GM19468 (cell line): ENCODE results near the gene CPXM2.

ENCODE experiments used
- ATAC-seq: cut with Tn5 transposase; IDR thresholded peaks from one replicate; pipeline ENCODE4 v1.9.1; 2021; ENCODE audit warnings: mild to moderate bottlenecking, moderate library complexity, moderate number of reproducible peaks; ENCODE audit not compliant: unreplicated experiment; ENCODE audit errors: extremely low read depth

CPXM2 gene

GRCh38 chr10:123891144-123892071 lies at the start of gene CPXM2:
Gene CPXM2, minus strand, starts transcription at chr10:123891807. Its CDS starts 148 bp downstream, at chr10:123891659.
- no peak for ATAC-seq

- no peak for ATAC-seq
Measured at GRCh38 chr10:123939591-123939990, 48.0 kb upstream of the CPXM2 start.

GRCh38 chr10:123938890-123939289 lies 47.3 kb upstream of the CPXM2 start:
- no peak for ATAC-seq

GRCh38 chr10:123936426-123936825 lies 44.8 kb upstream of the CPXM2 start:
- no peak for ATAC-seq

GRCh38 chr10:123935680-123936079 lies 44.1 kb upstream of the CPXM2 start:
- no peak for ATAC-seq

GRCh38 chr10:123934846-123935245 lies 43.2 kb upstream of the CPXM2 start:
- no peak for ATAC-seq

DNA sequence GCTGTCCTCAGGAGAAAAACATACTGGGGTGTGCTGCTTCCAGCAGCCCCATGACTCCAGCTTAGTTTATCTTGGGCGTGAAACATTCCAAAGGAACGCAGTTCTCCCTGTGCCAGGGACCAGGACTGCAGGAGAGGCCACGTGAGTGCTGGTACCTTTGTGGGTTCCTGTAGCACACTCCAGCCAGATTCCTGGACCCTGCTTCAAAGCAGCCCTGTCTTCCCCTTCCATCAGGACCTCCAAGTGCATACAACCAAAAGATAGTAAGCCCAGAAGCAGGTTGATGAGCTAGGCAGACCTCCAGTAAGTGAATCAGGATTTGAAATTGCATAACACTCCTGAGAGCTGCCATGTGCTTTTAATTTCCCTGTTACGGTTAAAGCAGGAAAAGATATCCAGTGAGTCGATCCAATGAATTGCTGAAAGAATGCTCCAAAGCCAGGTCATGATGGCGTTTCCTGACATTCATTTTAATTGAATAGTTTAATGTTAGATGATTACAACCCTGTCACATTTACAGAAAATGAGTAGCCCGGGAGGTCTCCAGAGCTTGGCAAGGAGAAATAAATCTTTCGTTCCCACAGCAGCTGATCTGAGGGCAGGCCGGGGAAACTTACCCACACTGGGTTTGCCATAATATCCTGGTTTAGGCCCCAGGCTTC lies 38.9 kb upstream of the CPXM2 start:
- no peak for ATAC-seq

DNA sequence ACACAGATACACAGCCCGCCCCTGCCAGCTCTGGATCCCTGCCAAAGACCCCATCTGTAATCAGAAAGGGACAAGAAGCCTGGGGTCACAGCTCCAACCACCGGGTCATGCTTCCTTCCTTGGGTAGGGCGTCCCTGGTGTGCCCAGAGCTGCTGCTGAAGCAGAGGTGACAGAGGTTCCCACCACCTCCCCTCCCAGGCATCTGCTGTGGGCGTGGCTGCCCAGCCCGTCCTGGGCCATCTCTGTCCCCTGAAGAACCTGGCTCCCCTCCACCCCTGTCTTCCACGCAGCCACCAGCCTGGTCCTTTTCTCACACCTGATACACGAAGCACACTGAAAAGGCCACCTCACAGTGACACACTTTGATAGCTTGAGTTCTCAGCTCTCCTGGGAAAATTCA lies 38.2 kb upstream of the CPXM2 start:
- no peak for ATAC-seq

DNA sequence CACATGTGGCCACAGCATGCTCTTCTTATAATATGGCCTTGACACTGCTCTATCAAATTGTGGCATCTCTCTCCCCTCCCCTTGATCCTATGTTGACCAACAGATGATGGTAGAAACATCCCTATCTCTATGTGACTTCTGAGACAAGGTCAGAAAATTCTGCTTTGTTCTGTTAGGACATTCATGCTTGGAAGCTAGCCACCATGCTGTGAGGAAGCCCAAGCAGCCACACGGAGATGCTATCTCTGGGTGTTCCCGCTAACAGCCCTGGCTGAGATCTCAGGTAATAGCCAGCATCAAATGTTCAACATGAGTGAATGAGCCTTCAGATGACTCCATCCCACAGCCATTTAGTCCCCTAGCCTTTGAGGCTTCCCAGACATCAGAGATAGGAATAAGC lies 36.8 kb upstream of the CPXM2 start:
- ATAC-seq = no peak

- no peak for ATAC-seq
Measured at GRCh38 chr10:123926401-123927264, 35.0 kb upstream of the CPXM2 start.

DNA sequence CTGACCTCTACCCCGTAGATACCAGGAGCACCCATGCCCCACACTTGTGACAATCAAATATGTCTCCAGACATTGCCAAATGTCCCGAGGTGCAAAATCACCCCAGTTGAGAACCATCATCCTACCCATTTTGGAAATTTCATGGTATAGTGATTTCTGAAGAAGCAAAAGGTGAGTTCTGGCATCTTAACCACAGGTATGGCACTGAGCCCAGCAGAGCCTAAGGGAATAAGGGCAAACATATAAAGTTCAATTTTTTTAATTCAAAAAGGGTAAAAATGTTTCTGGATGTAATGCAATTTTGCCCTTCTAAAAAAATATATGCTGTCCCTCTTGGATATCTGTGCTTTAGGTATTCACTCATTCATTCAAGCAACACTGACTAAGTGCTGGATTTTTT lies 30.5 kb upstream of the CPXM2 start:
- ATAC-seq = no peak

DNA sequence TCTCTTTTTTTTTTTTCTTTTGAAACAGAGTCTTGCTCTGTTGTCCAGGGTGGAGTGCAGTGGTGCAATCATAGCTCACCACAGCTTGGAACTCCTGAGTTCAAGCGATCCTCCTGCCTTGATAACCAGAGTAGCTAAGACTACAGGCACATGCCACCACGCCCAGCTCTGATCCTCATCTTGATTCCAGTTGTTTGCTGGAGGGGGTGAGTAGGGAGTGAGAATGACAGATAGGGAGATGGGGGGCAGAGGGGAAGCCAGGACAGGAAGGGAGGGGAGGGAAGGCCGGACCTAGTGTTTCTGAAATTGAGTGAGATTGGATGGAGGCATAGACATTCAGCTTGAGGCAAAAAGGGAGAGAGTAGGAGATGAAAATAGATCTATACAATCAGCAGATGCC lies 25.2 kb upstream of the CPXM2 start:
- no peak for ATAC-seq

DNA sequence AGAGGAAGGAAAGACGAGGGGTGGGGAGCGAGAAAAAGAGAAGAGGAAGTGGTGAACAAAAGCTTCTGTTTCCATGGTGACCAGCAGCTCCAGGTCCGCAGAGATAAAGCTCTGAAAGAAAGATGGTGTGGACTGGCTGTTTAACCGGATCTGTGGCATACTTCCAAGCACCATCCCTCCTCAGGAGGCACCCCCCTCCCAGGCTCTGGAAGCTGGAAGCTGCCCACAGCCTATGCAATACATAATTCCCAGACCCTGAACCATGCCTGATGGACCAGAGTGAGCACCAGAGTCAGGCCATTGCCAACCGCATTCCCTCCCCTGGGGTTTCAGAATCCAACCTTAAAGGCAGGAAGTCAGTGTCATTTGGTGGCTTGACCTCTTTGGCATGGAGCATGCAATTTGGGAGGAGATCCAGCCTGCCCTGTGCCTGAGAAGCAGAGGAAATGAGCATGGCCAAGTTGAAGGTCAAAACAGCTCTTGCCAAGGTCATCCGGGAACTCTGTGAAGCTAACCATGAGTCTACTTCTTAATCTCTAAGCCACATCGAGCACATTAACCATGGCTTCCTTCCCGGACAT lies 22.2 kb upstream of the CPXM2 start:
- no peak for ATAC-seq

GRCh38 chr10:123912871-123913270 lies 21.3 kb upstream of the CPXM2 start:
- ATAC-seq = no peak

- ATAC-seq = no peak
Measured at GRCh38 chr10:123912466-123912865, 20.9 kb upstream of the CPXM2 start.

DNA sequence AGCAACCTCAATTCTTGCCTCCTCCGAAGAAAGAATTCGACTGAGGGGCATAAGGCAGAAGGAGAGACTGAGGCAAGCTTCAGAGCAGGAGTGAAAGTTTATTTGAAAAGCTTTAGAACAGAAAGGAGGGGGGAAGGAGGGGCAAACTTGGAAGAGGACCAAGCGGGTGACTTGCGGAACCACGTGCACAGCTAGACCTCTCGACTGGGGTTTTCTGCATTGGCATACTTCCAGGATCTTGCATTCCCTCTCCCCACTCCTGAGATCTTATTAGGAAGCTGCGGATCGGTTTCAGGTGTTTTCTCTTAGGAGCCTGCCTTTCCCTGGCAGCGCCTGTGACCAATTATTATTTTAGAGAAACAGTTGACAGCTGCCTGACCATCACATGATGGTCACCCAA lies 20.3 kb upstream of the CPXM2 start:
- no peak for ATAC-seq

- no peak for ATAC-seq
Measured at GRCh38 chr10:123909866-123910265, 18.3 kb upstream of the CPXM2 start.

DNA sequence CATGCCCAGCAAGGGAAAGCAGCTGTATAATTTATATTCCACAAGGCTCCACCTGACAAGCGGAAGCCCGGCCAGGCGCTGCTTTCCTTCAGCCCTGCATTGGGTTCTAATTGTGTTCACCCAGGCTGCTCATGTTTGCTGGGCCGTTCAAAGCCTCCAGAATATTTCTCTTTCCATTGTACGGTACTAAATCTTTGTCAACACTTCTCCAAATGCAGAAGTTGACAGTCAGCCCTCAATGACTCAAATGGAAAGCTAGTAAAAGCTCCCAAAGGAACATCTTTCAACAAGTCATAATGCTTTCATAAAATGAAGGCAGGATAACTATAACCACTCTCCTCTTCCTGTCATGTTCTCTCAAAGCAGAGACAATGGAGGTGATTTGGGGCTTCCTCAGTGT lies 17.8 kb upstream of the CPXM2 start:
- ATAC-seq = no peak

GRCh38 chr10:123908379-123908778 lies 16.8 kb upstream of the CPXM2 start:
- no peak for ATAC-seq
